Panc1 (cell line): Measurements from ENCODE around the gene NPLOC4. TPM values are rescaled to one million over a fixed set of nuclear protein-coding genes. Genes with fewer than 3 reads are reported as not detected.

ENCODE experiments used
- ATAC-seq: fragments of 200-7000 bp; cut with Tn5 transposase; 2 replicates; pipeline ENCODE4 v1.9.1; 2020; ENCODE audit warnings: mild to moderate bottlenecking, moderate library complexity
- BruUV-seq: library from RNA; stranded (reverse); fragments of 400-500 nt; replicated peaks from 2 replicates; lab custom pipeline; 2021; lab: Mats Ljungman, UMichigan
- CTCF ChIA-PET: fragments of 300-600 bp; sonication (Branson Sonifier 250); formaldehyde crosslinking; loops from one replicate; lab custom pipeline; 2022; ENCODE audit warnings: antibody characterized with exemption; lab: Charles Lee
- POLR2A ChIA-PET: fragments of 300-600 bp; sonication (Branson Sonifier 250); formaldehyde crosslinking; loops from one replicate; lab custom pipeline; 2022; ENCODE audit warnings: antibody characterized with exemption; lab: Charles Lee
- DNase-seq: peaks from one replicate; pipeline ENCODE4 v3.0.0-alpha.2; 2010; ENCODE audit warnings: low read depth, low spot score
- H3K27ac ChIP-seq: 2 replicates; pipeline ENCODE4 v1.5.1; 2011; ENCODE audit warnings: mild to moderate bottlenecking, low read length, inconsistent platforms
- H3K27me3 ChIP-seq: fragments of 200-500 bp; sonication (Bioruptor generic); 2 replicates; pipeline ENCODE4 v1.6.0; 2014; ENCODE audit warnings: low read length, inconsistent platforms; ENCODE audit not compliant: control insufficient read depth, insufficient read depth
- H3K36me3 ChIP-seq: fragments of 200-500 bp; sonication (Bioruptor generic); 2 replicates; pipeline ENCODE4 v1.5.1; 2014; ENCODE audit warnings: inconsistent platforms, mild to moderate bottlenecking, low read length, moderate library complexity; ENCODE audit not compliant: control insufficient read depth, insufficient read depth
- H3K4me1 ChIP-seq: 2 replicates; pipeline ENCODE4 v1.5.1; 2011; ENCODE audit warnings: inconsistent platforms, mild to moderate bottlenecking, low read length, moderate library complexity; ENCODE audit not compliant: control insufficient read depth, insufficient read depth
- H3K4me3 ChIP-seq, 2 experiments: 2 replicates each; pipeline ENCODE4 v1.5.1; 2011 to 2012; ENCODE audit warnings: low read depth in 2 of 2, low read length in 2 of 2, mild to moderate bottlenecking in 2 of 2, inconsistent platforms in 1 of 2, moderate library complexity in 1 of 2
- H3K9me3 ChIP-seq: fragments of 200-500 bp; sonication (Bioruptor generic); 2 replicates; pipeline ENCODE4 v1.5.1; 2014; ENCODE audit warnings: low read depth, mild to moderate bottlenecking, inconsistent platforms, low read length, moderate library complexity; ENCODE audit not compliant: control insufficient read depth, insufficient read depth
- CTCF ChIP-seq: fragments of 450-650 bp; IDR thresholded peaks from 2 replicates; pipeline ENCODE4 v1.5.1; 2017; ENCODE audit warnings: mild to moderate bottlenecking
- POLR2AphosphoS5 ChIP-seq: IDR thresholded peaks from 2 replicates; pipeline ENCODE4 v1.6.1; 2012; ENCODE audit warnings: mild to moderate bottlenecking, low read depth, low read length, moderate library complexity
- REST ChIP-seq, 2 experiments: IDR thresholded peaks; 2 replicates each; pipeline ENCODE4 v1.6.1; 2011 to 2012; ENCODE audit warnings: low read depth in 2 of 2, control low read depth in 1 of 2, low read length in 1 of 2, mild to moderate bottlenecking in 1 of 2, moderate library complexity in 1 of 2; ENCODE audit not compliant: insufficient read depth in 1 of 2
- SIN3A ChIP-seq: IDR thresholded peaks from 2 replicates; pipeline ENCODE4 v1.6.1; 2012; ENCODE audit warnings: low read depth, mild to moderate bottlenecking, low read length, moderate library complexity, borderline replicate concordance; ENCODE audit not compliant: insufficient read depth
- TCF7L2 ChIP-seq: IDR thresholded peaks from 2 replicates; pipeline ENCODE4 v1.6.1; 2011; ENCODE audit warnings: mild to moderate bottlenecking, low read depth, low read length, inconsistent platforms
- in situ Hi-C: cut with HindIII; loops from 2 replicates; pipeline ENCODE4 v1.10.0; 2016; ENCODE audit warnings: low sequenced_read_pairs, low pct_unique_long_range_greater_than_20kb
- intact Hi-C: fragments of 100-400 bp; cut with micrococcal nuclease; formaldehyde crosslinking; loops from one replicate; pipeline ENCODE4 v1.10.0; 2022; ENCODE audit not compliant: unreplicated experiment
- total RNA-seq: library from RNA; stranded (reverse); gene quantifications from one replicate; pipeline ENCODE4 v1.2.1, GENCODE V29; 2021; ENCODE audit not compliant: unreplicated experiment

NPLOC4 gene
- total RNA-seq, 1 experiment from 2014 or later = 246 TPM

DNA sequence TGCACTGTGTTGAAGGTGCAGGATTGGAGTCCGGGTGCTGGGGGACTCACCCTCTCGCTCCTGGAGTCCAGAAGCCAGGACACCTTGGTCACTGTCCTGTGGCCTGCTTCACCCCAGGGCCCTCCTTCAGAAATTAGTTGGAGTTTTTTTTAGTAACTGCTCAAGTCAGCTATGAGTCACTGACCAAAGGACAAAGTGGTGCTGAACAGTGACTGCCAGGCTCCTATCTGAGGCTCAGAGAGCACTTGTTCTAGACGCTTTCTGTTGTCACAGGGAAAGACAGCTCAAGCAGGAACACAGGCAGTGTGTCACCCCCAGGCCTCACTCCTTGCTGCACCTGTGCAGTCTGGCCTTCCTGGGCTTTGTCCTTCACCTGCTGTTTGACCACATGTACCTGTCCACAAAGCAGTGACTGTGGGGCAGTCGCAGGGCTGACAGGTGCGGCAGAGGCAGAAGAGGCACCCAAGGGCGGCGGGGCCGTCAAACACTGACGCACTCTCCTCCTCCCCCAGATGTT, 80.7 kb downstream of the NPLOC4 start:
- no TSS peak for BruUV-seq
- Histone ChIP-seq H3K4me1 (peaks cover 76% of the 10 kb centered on the region), H3K36me3 (peaks cover 7% of the 10 kb centered on the region; the same call in 1 of the 2 replicates), H3K9me3 (no peaks in the 10 kb centered on the region), H3K4me3 (no peak overlapping the region), H3K27me3 (no peaks in the 10 kb centered on the region), H3K27ac (peak overlapping the region; percentile 100)
- ChIA-PET POLR2A (interaction anchor here (0.6 kb wide), 1 partner anchor 18 kb away, joined by 5 read pairs; no protein-coding TSS in a partner anchor), CTCF (no interaction called here)
- TF ChIP-seq REST (IDR thresholded peaks at IDR 0.05; ENCODE audit: insufficient read depth in 1 of 2, low read depth in 2 of 2, low read length in 1 of 2) = no peak
- TF ChIP-seq POLR2AphosphoS5 = no peak; the same call in 1 of the 2 replicates
- no peak for TF ChIP-seq CTCF
- no peak for TF ChIP-seq TCF7L2
- no peak for TF ChIP-seq SIN3A
- DNase-seq (no peak), ATAC-seq (no peak)
- in situ Hi-C loops (no loop called here), intact Hi-C loops (loop anchor here (5.0 kb wide), 1 partner anchor 46 kb away; no protein-coding TSS in a partner anchor)

GRCh38 chr17:81553616-81554181, 83.2 kb downstream of the NPLOC4 start:
- DNase-seq (no peak), ATAC-seq (peak; percentile 44)
- BruUV-seq = TSS peak; percentile 92
- intact Hi-C loops (loop anchor here (2.0 kb wide), 1 partner anchor 13 kb away; no protein-coding TSS in a partner anchor), in situ Hi-C loops (no loop called here)
- no peaks in the 10 kb centered on the region for H3K27me3 ChIP-seq
- H3K9me3 ChIP-seq = no peaks in the 10 kb centered on the region
- POLR2A ChIA-PET = no interaction called here
- H3K4me1 ChIP-seq = peaks cover 59% of the 10 kb centered on the region
- peaks cover 7% of the 10 kb centered on the region; the same call in 1 of the 2 replicates for H3K36me3 ChIP-seq
- TF ChIP-seq REST (IDR thresholded peaks at IDR 0.05; ENCODE audit: insufficient read depth in 1 of 2, low read depth in 2 of 2, low read length in 1 of 2) (no peak), CTCF (no peak), SIN3A (no peak), POLR2AphosphoS5 (0 out of 2 replicates have a peak, but pooled peaks have one; percentile 70), TCF7L2 (no peak; the same call in 1 of the 2 replicates)
- CTCF ChIA-PET = no interaction called here
- H3K27ac ChIP-seq = peak overlapping the region; percentile 100
- H3K4me3 ChIP-seq = peak overlapping the region; percentile 84 to 91
